ENCODE data around the gene IFIH1. TPM values are rescaled to one million over a fixed set of nuclear protein-coding genes. Genes with fewer than 3 reads are reported as not detected.

The IFIH1 gene
- total RNA-seq, 2 donors from 2014 or later: 16.6 to 19.2 TPM

GRCh38 chr2:162320864-162321517, 2.5 kb upstream of the IFIH1 start:
- ATAC-seq (ENCODE audit: insufficient number of reproducible peaks, low FRiP score, low read depth): no peak

GRCh38 chr2:162317861-162318327, 590 bp downstream of the IFIH1 start:
- no peaks in the 10 kb centered on the region for H3K36me3 ChIP-seq
- peak overlapping the region; percentile 77 for H3K4me3 ChIP-seq
- TF ChIP-seq, protein P1, sequence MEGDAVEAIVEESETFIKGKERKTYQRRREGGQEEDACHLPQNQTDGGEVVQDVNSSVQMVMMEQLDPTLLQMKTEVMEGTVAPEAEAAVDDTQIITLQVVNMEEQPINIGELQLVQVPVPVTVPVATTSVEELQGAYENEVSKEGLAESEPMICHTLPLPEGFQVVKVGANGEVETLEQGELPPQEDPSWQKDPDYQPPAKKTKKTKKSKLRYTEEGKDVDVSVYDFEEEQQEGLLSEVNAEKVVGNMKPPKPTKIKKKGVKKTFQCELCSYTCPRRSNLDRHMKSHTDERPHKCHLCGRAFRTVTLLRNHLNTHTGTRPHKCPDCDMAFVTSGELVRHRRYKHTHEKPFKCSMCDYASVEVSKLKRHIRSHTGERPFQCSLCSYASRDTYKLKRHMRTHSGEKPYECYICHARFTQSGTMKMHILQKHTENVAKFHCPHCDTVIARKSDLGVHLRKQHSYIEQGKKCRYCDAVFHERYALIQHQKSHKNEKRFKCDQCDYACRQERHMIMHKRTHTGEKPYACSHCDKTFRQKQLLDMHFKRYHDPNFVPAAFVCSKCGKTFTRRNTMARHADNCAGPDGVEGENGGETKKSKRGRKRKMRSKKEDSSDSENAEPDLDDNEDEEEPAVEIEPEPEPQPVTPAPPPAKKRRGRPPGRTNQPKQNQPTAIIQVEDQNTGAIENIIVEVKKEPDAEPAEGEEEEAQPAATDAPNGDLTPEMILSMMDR (IDR thresholded peaks at IDR 0.05): no peak
- DNase-seq (ENCODE audit: low spot score) (no peak), ATAC-seq (ENCODE audit: insufficient number of reproducible peaks, low FRiP score, low read depth) (peak; percentile 16)
- H3K9me3 ChIP-seq: no peaks in the 10 kb centered on the region
- no peaks in the 10 kb centered on the region for H3K27me3 ChIP-seq (replicated peaks; ENCODE audit: insufficient read depth)
- H3K27ac ChIP-seq: peak overlapping the region; percentile 82 to 83
- peaks cover 22 to 50% of the 10 kb centered on the region in 2 donors for H3K4me1 ChIP-seq (ENCODE audit: control insufficient read depth in 1 of 2, low read depth in 2 of 2)

More at GRCh38 chr2:162320864-162321517, 2.5 kb upstream of the IFIH1 start:
- no peak overlapping the region for H3K4me3 ChIP-seq
- no peaks in the 10 kb centered on the region for H3K9me3 ChIP-seq
- H3K27me3 ChIP-seq (replicated peaks; ENCODE audit: insufficient read depth): no peaks in the 10 kb centered on the region
- peaks cover 18 to 36% of the 10 kb centered on the region in 2 donors for H3K4me1 ChIP-seq (ENCODE audit: control insufficient read depth in 1 of 2, low read depth in 2 of 2)
- no peak overlapping the region for H3K27ac ChIP-seq
- no peak for DNase-seq (ENCODE audit: low spot score)
- TF ChIP-seq, protein P1 (IDR thresholded peaks at IDR 0.05): no peak
- no peaks in the 10 kb centered on the region for H3K36me3 ChIP-seq

DNA sequence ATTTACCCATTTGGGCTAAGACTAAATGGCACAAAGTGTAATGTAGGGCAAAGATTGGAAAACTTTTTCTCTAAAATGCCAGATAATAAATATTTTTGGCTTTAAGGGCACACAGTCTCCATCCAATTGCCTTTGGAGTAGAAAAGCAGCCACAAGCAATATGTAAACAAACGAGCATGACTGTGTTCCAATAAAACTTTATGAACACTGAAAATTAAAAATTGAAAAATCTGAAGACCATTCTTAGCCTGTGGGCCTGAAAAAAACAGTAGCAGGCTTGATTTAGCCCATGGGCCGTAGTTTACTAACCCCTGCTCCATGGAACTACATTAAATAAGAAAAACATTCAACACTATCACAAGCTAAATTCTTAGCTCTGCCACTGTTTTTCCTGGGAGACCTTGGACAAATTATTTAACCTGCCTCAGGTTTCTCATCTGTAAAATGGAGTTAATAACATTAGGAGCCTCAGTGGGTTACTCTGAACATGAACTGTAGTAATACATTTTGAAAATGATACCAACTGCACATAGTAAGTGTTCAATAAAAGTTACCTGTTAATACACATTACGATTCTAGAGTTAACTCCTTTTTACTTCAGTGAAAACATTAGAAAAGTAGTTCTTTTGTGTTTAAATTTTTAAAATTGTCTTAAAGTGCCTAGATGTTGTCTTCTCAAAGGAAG, 1.3 kb downstream of the IFIH1 start:
- H3K9me3 ChIP-seq: no peaks in the 10 kb centered on the region
- no peaks in the 10 kb centered on the region for H3K36me3 ChIP-seq
- TF ChIP-seq, protein P1 (IDR thresholded peaks at IDR 0.05): no peak
- H3K27me3 ChIP-seq (replicated peaks; ENCODE audit: insufficient read depth): no peaks in the 10 kb centered on the region
- peak overlapping the region; percentile 77 for H3K4me3 ChIP-seq
- H3K27ac ChIP-seq: peak overlapping the region; percentile 82 to 83
- DNase-seq (ENCODE audit: low spot score) (no peak), ATAC-seq (ENCODE audit: insufficient number of reproducible peaks, low FRiP score, low read depth) (no peak)
- H3K4me1 ChIP-seq (ENCODE audit: control insufficient read depth in 1 of 2, low read depth in 2 of 2): peaks cover 22 to 50% of the 10 kb centered on the region in 2 donors

DNA sequence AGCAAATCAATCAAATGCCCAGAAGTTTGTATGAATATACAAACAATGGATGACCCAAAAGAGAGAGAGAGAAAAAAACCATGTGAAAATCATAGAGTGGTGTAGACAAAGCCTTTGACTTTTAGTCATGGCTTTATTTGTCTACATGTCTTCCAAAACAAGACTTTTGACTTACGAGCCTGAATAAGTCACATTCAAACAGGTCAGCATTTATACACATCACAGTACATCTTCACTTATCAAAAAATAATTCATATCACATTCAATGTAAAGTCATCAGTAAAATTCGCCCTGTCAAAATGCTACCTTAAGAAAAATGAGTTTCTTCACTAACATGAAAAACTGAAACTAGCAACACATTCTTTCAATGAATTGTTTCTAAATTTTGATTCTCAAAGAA, 1.9 kb downstream of the IFIH1 start:
- TF ChIP-seq, protein P1 (IDR thresholded peaks at IDR 0.05): no peak
- Histone ChIP-seq H3K27ac (no peak overlapping the region), H3K9me3 (no peaks in the 10 kb centered on the region), H3K36me3 (no peaks in the 10 kb centered on the region), H3K4me1 (ENCODE audit: control insufficient read depth in 1 of 2, low read depth in 2 of 2) (peaks cover 22 to 50% of the 10 kb centered on the region in 2 donors), H3K4me3 (peak overlapping the region; percentile 77), H3K27me3 (replicated peaks; ENCODE audit: insufficient read depth) (no peaks in the 10 kb centered on the region)
- DNase-seq (ENCODE audit: low spot score) (no peak), ATAC-seq (ENCODE audit: insufficient number of reproducible peaks, low FRiP score, low read depth) (no peak)

DNA sequence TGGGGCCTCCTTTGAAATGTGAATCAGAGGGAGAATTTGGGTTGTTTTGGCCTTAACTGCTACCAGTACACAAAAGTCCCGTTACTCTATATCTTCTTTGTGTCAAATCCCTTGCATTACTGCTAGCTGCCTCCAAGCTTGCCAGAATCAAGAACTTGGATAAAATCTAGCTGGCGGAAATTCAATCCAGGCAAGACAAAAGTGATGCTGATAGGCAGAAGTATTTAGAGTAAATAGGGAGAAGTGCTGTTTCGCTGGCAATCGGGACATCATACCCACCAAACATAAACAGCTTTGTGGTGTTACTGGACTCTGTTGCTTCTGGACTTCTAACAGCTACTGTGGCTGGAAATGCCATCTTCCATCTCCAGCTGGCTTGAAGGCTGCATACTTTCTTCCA, 2.5 kb downstream of the IFIH1 start:
- Histone ChIP-seq H3K27me3 (replicated peaks; ENCODE audit: insufficient read depth) (no peaks in the 10 kb centered on the region), H3K36me3 (no peaks in the 10 kb centered on the region), H3K4me1 (ENCODE audit: control insufficient read depth in 1 of 2, low read depth in 2 of 2) (peaks cover 22 to 45% of the 10 kb centered on the region in 2 donors), H3K27ac (no peak overlapping the region), H3K4me3 (peak overlapping the region; percentile 77), H3K9me3 (no peaks in the 10 kb centered on the region)
- DNase-seq (ENCODE audit: low spot score) (no peak), ATAC-seq (ENCODE audit: insufficient number of reproducible peaks, low FRiP score, low read depth) (no peak)
- TF ChIP-seq, protein P1 (IDR thresholded peaks at IDR 0.05): no peak
